T47D (cell line): Measurements from ENCODE around the gene CRYBB1.

ENCODE experiments used
- DNase-seq, 2 experiments: peaks; one replicate each; pipeline versions ENCODE4 v3.0.0 to v3.0.0-alpha.2; 2011 to 2012; ENCODE audit warnings: low read depth in 1 of 2, low spot score in 1 of 2
- JUND ChIP-seq: IDR thresholded peaks from 2 replicates; pipeline ENCODE4 v1.6.1; 2012; ENCODE audit warnings: low read depth
- in situ Hi-C: cut with HindIII; loops from 2 replicates; pipeline ENCODE4 v1.10.0; 2016; ENCODE audit warnings: low sequenced_read_pairs, low pct_unique_long_range_greater_than_20kb

The CRYBB1 gene

GRCh38 chr22:26589367-26589844 lies 28.4 kb downstream of the CRYBB1 start:
- TF ChIP-seq JUND: no peak
- in situ Hi-C loops: no loop called here
- peak in 1 of 2 experiments; percentile 8 for DNase-seq

DNA sequence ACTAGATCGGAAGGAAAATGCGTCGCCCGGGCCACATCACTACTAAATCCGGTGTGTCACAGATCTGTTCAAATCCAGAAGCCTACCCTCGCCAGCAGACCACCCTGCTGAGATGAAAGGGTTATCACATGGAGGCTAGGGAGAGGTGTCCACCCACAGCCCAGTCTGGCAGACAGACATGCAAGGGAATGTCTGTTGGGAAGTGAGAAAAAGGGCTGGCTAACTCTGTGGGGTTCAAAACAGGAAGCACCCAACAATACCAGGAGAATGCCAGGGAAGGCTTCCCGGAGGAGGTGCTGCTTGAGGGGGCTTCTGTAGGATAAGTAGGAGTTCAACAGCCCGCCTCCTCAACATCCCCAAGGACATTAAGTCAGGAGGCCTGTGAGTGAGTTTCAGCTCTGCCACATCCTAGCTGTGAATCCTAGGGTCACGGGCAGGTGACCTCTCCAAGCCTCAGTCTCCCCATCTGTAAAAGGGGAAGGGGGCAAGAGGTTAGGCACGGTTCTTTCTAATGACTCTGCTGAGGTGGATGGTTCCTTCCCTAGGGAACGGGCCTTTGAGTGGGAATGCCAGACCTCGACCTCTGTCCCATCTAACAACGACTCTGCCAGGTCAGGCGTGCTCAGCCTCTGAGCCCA lies 29.0 kb downstream of the CRYBB1 start:
- in situ Hi-C loops: no loop called here
- no peak for TF ChIP-seq JUND
- DNase-seq: peak in 1 of 2 experiments; percentile 13

DNA sequence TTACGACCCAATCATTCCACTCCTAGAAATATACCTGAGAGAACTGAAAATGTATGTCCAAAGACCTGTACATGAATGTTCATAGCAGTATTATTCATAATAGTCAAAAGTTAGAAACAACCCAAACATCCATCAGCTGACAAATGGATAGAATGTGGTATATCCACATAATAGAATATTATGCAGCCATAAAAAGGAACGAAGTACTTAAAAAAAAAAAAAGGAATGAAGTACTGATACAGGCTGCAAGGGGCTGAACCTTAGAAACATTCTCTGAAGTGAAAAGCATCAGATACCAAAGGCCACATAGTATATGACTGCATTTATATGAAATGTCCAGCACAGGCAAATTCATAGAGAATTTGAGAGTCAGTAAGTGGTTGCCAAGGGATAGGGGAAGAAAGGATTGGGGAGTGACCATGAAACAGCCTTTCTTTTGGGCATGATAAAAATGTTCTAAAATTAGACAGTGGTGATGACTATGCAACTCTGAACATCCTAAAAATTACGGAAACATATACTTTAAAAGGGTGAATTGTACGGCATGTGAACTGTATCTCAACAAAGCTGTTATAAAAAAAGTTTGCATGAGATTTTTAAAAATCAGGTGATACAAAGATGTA lies 29.7 kb downstream of the CRYBB1 start:
- DNase-seq: no peak
- in situ Hi-C loops: no loop called here
- no peak for TF ChIP-seq JUND

- no peak for DNase-seq
- in situ Hi-C loops: no loop called here
- no peak for TF ChIP-seq JUND
Measured at GRCh38 chr22:26586556-26587325, 31.1 kb downstream of the CRYBB1 start.

DNA sequence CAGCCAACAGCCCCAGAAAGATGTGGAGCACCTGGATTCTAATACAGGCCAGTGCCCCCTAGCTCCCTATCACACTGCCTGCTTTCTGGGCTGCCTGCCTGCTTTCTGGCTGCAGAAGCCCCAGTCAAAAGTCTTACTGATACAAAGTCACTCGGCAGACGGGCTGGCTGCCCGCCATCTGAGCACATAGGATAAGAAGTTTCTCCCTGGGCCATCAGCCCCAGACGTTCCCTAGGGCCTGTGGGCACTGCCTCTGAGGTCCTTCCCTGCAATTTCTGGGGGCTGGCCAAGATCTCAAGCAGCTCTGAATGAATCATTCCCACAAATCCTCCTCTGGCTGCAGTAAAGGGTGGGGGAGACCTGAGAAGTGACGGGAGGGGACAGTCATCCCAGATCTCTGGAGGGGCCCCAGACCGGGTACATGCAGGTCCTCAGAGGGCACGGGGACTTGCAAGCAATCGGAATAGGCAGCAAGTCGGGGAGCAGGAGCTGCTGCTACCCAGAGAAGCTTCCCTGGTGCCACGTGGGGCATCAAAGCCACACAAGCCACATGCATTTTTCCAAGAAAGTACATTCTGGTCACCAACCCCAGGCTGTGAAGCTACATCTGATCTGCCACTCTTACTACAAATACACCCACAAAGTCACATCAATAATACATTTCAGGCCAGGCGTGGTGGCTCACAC lies 32.6 kb downstream of the CRYBB1 start:
- TF ChIP-seq JUND: no peak
- in situ Hi-C loops: no loop called here
- no peak for DNase-seq

GRCh38 chr22:26584010-26584409 lies 33.8 kb downstream of the CRYBB1 start:
- no peak for TF ChIP-seq JUND
- in situ Hi-C loops: no loop called here
- DNase-seq: no peak

- in situ Hi-C loops: no loop called here
- DNase-seq: no peak
- no peak for TF ChIP-seq JUND
Measured at GRCh38 chr22:26581633-26582168, 36.1 kb downstream of the CRYBB1 start.

DNA sequence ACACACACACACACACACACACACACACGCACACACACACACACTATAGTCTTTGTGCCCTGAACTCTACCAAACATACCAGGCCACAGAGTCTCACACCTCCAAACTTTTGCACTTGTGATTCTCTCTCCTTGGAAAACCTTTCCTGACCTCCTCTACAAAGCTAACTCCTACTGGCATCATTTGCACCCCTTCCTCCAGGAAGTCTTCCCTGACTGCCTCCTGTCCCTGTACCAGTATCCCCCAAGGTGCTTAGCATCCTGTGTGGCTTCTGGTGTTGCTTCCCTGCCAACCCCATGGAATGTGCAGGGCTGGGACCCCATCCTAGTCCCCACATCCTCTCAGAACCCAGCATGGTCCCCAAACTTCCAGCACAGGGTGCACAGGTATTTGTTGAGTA lies 36.8 kb downstream of the CRYBB1 start:
- TF ChIP-seq JUND: no peak
- no peak for DNase-seq

GRCh38 chr22:26580240-26580962 lies 37.4 kb downstream of the CRYBB1 start:
- DNase-seq: no peak
- in situ Hi-C loops: no loop called here
- TF ChIP-seq JUND: no peak

More for the DNA sequence above, 36.8 kb downstream of the CRYBB1 start:
- in situ Hi-C loops: no loop called here

DNA sequence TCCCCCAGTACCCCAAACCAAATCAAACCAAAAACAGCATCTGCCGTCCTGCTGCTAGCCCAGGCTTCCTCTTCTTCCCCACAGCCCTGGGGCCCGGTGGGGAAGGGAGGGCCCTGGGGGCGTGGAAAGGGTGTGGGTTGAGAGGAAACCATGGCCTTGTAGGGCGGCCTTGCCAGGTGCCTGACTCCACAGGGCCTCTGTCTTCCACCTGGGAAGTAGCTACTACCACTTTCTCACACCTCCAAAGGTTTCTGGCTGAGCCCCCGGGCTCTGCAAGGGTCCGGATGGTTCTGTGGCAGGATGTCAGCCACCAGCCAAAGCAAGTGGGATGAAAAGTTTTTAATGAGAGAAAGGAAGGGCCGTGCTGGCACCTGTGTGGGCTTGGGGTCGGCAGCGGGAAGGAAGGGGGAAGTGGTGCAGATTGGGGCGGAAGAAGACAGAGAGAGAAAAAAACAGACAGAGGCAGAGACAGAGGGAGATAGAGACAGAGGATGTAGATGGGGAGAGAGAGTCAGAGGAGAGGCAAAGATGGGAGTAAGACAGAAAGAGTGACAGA lies 38.4 kb downstream of the CRYBB1 start:
- in situ Hi-C loops: no loop called here
- no peak for TF ChIP-seq JUND
- DNase-seq: no peak

DNA sequence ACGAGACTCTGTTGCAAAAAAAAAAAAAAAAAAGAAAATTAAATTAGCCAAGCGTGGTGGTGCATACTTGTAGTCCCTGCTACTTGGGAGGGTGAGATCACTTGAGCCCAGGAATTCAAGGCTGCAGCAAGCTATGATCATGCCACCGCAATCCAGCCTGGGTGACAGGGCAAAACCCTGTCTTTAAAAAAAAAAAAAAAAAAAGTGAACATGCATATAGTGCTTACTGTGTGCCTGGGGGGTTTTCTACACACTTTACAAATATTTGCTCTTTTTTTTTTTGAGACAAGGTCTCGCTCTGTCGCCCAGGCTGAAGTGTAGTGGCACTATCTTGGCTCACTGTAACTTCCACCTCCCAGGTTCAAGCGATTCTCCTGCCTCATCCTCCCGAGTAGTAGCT lies 40.7 kb downstream of the CRYBB1 start:
- DNase-seq: no peak
- no peak for TF ChIP-seq JUND
- in situ Hi-C loops: no loop called here
